HG03066 (cell line): ENCODE data around the gene ABCG2.

Experiments used
- ATAC-seq: cut with Tn5 transposase; IDR thresholded peaks from one replicate; pipeline ENCODE4 v1.9.1; 2021; ENCODE audit warnings: low read depth; ENCODE audit not compliant: unreplicated experiment

ABCG2 gene

GRCh38 chr4:88077911-88078524 is 80.4 kb downstream of the ABCG2 start:
- ATAC-seq: no peak

GRCh38 chr4:88075336-88075735 is 83.1 kb downstream of the ABCG2 start:
- ATAC-seq: no peak

GRCh38 chr4:88070031-88070430 is 88.4 kb downstream of the ABCG2 start:
- ATAC-seq: no peak

- ATAC-seq: no peak
These were observed 94.0 kb downstream of the ABCG2 start for GRCh38 chr4:88064410-88064809.

- no peak for ATAC-seq
These were observed 94.7 kb downstream of the ABCG2 start for GRCh38 chr4:88063634-88064296.

GRCh38 chr4:88062843-88063242 is 95.6 kb downstream of the ABCG2 start:
- ATAC-seq: no peak

- no peak for ATAC-seq
These were observed 96.1 kb downstream of the ABCG2 start for GRCh38 chr4:88062311-88062710.

GRCh38 chr4:88060431-88060830 is 98.0 kb downstream of the ABCG2 start:
- ATAC-seq: no peak

GRCh38 chr4:88059766-88060165 is 98.7 kb downstream of the ABCG2 start:
- ATAC-seq: no peak

GRCh38 chr4:88058295-88058694 is 100.1 kb downstream of the ABCG2 start:
- no peak for ATAC-seq

- no peak for ATAC-seq
These were observed 103.5 kb downstream of the ABCG2 start for GRCh38 chr4:88054901-88055300.

GRCh38 chr4:88054229-88054628 is 104.2 kb downstream of the ABCG2 start:
- no peak for ATAC-seq

- no peak for ATAC-seq
These were observed 113.4 kb downstream of the ABCG2 start for GRCh38 chr4:88045021-88045420.

- ATAC-seq: no peak
These were observed 114.7 kb downstream of the ABCG2 start for GRCh38 chr4:88043586-88044340.

- no peak for ATAC-seq
These were observed 115.4 kb downstream of the ABCG2 start for GRCh38 chr4:88043001-88043400.

- ATAC-seq: no peak
These were observed 116.8 kb downstream of the ABCG2 start for GRCh38 chr4:88041626-88042025.

- no peak for ATAC-seq
These were observed 117.7 kb downstream of the ABCG2 start for GRCh38 chr4:88040707-88041106.
